Heart left ventricle (tissue), 16 donors: ENCODE results near the gene SNORC. TPM values are rescaled to one million over a fixed set of nuclear protein-coding genes. Genes with fewer than 3 reads are reported as not detected.

Source experiments
- ATAC-seq, 4 donors: fragments of 200-7000 bp; cut with Tn5 transposase; one replicate each; pipeline ENCODE4 v1.9.1; 2020 to 2022; ENCODE audit warnings: moderate library complexity in 4 of 4, mild to moderate bottlenecking in 3 of 4, moderate number of reproducible peaks in 1 of 4
- DNase-seq, 5 donors: peaks; one replicate each; pipeline ENCODE4 v3.0.0-alpha.2; 2020
- H3K27ac ChIP-seq, 12 donors: fragments of 200-600 bp; sonication (generic) in 4 of 12; one replicate each; pipeline versions ENCODE4 v1.5.0 to v1.8.0; 2016 to 2022; ENCODE audit warnings: mild to moderate bottlenecking in 2 of 12
- H3K27me3 ChIP-seq, 9 donors: fragments of 200-600 bp; sonication (generic) in 2 of 9; one replicate each; pipeline versions ENCODE4 v1.5.1 to v1.8.0; 2016 to 2022; ENCODE audit warnings: mild to moderate bottlenecking in 3 of 9
- H3K36me3 ChIP-seq, 9 donors: fragments of 200-600 bp; sonication (generic) in 2 of 9; one replicate each; pipeline versions ENCODE4 v1.5.0 to v1.8.0; 2018 to 2022; ENCODE audit warnings: mild to moderate bottlenecking in 2 of 9
- H3K4me1 ChIP-seq, 12 donors: fragments of 200-600 bp; sonication (generic) in 4 of 12; one replicate each; pipeline versions ENCODE4 v1.5.0 to v1.8.0; 2016 to 2022; ENCODE audit warnings: mild to moderate bottlenecking in 3 of 12
- H3K4me3 ChIP-seq, 12 donors: fragments of 200-600 bp; sonication (generic) in 4 of 12; one replicate each; pipeline versions ENCODE4 v1.5.0 to v1.8.0; 2017 to 2022; ENCODE audit warnings: mild to moderate bottlenecking in 9 of 12, moderate library complexity in 4 of 12
- H3K9me3 ChIP-seq, 12 donors: fragments of 200-600 bp; sonication (generic) in 4 of 12; one replicate each; pipeline versions ENCODE4 v1.5.0 to v1.8.0; 2016 to 2022; ENCODE audit warnings: mild to moderate bottlenecking in 1 of 12
- POLR2A ChIP-seq, 2 donors: fragments of 450-650 bp; IDR thresholded peaks; one replicate each; pipeline ENCODE4 v1.6.1; 2017; ENCODE audit warnings: antibody characterized with exemption in 2 of 2, mild to moderate bottlenecking in 2 of 2, moderate library complexity in 2 of 2
- WGBS, 4 donors: extraction: QIAGEN DNeasy Blood & Tissue Kit in 2 of 4; methylation state at CpG; one replicate each; pipeline versions ENCODE4 v1.1.5 to v1.1.7; 2013 to 2018; 5-methylcytosine and 5-hydroxymethylcytosine counted together
- intact Hi-C, 10 donors: fragments of 100-400 bp; cut with DNase I; formaldehyde crosslinking; loops; one replicate each; pipeline versions ENCODE4 v1.11.1 to v1.14.2; 2022
- polyA plus RNA-seq, 2 donors: library from polyadenylated mRNA; stranded (reverse); fragments of 200-250 nt; gene quantifications; one replicate each; pipeline ENCODE4 v1.2.3, GENCODE V29; 2013
- total RNA-seq, 9 donors: library from RNA; depleted of rRNA in 2 of 9; stranded (reverse); fragments of >200 nt in 2 of 9; fragmentation: NEBNext Ultra II Directional in 3 of 9; extraction: Animal tissue kit (Norgen Biotek cat#: 25700) in 3 of 9; gene quantifications; one replicate each; pipeline versions ENCODE4 v1.1.0 to v1.2.4, GENCODE V29; 2016 to 2023
- TF ChIP-seq, protein P1 (sequence below), 12 donors: fragments of 200-600 bp; sonication (generic) in 4 of 12; IDR thresholded peaks; one replicate each; pipeline versions ENCODE4 v1.5.0 to v1.8.0; 2018 to 2022; ENCODE audit warnings: antibody characterized with exemption in 12 of 12, mild to moderate bottlenecking in 5 of 12
- donor health status: ischemic (EF 13 %, LVEDD 7.1; RV severe dilation, severe dysfunction).
- donor health status: healthy with polysubstance abuse.
- donor health status: DM: no; HTN: yes; CAD: no.
- donor health status: DM: no; HTN: no; CAD: no.
- donor health status: ischemic (EF 25% LVEDD 6.9; RV normal size, moderate dysfunction).
- donor health status: ischemic (EF 25% LVEDD 5.7; RV mildly dilated, moderate dysfunction).
- donor health status: healthy.
- donor health status: DM: yes; HTN: yes; CAD: no.
- donor health status: ischemic (EF 35%, LVEDD 5.7; RV mildly dilated, moderate dysfunction).
- donor health status: nonischemic (EF 11% LVEDD 7.7; RV severe dilation, severe dysfunction).
- donor health status: DM: yes; HTN: yes; CAD: no.
- donor health status: PGD.
- donor health status: ischemic (EF 29% LVEDD 5.4; RV normal size, mild dysfunction).
- donor health status: nonischemic (EF 23%, LVEDD 6.1; RV moderate dilation, normal function).

Gene SNORC
- total and polyA plus RNA-seq, 11 donors: 0.38 to 2.9 (median 0.74) TPM

GRCh38 chr2:232835687-232836208 lies 34.3 kb upstream of the SNORC start:
- 41 to 53% (median 47%) methylated on average over 14 of the region's 14 CpGs for WGBS, 4 donors
- H3K27ac ChIP-seq: peak overlapping the region in 1 of 12 donors; percentile 30

DNA sequence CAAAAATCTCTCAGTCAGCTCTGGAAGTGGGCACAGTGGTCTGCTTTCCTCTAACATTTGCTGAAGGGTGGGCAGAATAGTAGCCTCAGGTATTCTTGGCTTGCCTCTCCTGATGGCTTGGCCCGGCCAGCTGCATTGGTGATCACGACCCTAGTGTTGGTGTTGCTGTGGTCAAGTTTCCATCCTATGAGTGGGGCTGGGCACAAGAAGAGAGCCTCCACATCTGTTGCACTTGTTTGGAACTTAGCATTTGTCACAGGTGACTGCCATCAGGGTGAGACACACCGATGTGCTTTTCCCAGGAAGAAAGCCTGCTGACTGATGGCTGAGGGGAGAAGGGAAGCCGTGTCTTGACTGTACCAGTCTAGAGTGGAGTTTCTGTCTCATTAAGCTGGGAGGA lies 33.1 kb upstream of the SNORC start:
- Histone ChIP-seq H3K4me3 (no peak overlapping the region), H3K9me3 (no peaks in the 10 kb centered on the region), H3K27me3 (no peaks in the 10 kb centered on the region), H3K4me1 (peaks cover 0 to 43% (median 27%) of the 10 kb centered on the region in 12 donors), H3K27ac (no peak overlapping the region), H3K36me3 (peaks cover 0 to 91% (median 77%) of the 10 kb centered on the region in 9 donors)
- intact Hi-C loops: loop anchor here in 1 of 10 donors (10.0 kb wide), 1 partner anchor 232 kb away; no protein-coding TSS in a partner anchor
- TF ChIP-seq POLR2A (IDR thresholded peaks at IDR 0.05): no peak
- TF ChIP-seq, protein P1, sequence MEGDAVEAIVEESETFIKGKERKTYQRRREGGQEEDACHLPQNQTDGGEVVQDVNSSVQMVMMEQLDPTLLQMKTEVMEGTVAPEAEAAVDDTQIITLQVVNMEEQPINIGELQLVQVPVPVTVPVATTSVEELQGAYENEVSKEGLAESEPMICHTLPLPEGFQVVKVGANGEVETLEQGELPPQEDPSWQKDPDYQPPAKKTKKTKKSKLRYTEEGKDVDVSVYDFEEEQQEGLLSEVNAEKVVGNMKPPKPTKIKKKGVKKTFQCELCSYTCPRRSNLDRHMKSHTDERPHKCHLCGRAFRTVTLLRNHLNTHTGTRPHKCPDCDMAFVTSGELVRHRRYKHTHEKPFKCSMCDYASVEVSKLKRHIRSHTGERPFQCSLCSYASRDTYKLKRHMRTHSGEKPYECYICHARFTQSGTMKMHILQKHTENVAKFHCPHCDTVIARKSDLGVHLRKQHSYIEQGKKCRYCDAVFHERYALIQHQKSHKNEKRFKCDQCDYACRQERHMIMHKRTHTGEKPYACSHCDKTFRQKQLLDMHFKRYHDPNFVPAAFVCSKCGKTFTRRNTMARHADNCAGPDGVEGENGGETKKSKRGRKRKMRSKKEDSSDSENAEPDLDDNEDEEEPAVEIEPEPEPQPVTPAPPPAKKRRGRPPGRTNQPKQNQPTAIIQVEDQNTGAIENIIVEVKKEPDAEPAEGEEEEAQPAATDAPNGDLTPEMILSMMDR (IDR thresholded peaks at IDR 0.05): no peak
- ATAC-seq (no peak), DNase-seq (no peak)
- WGBS, 4 donors: 90 to 96% (median 92%) methylated on average over 4 of the region's 4 CpGs

More at GRCh38 chr2:232835687-232836208, 34.3 kb upstream of the SNORC start:
- H3K4me3 ChIP-seq: no peak overlapping the region
- peak in 1 of 5 donors; percentile 31 for DNase-seq
- intact Hi-C loops: loop anchor here in 1 of 10 donors (10.0 kb wide), 1 partner anchor 231 kb away; no protein-coding TSS in a partner anchor
- peaks cover 0 to 43% (median 27%) of the 10 kb centered on the region in 12 donors for H3K4me1 ChIP-seq
- TF ChIP-seq POLR2A (IDR thresholded peaks at IDR 0.05): no peak
- TF ChIP-seq, protein P1 (IDR thresholded peaks at IDR 0.05): no peak
- peak; percentile 63 to 78 (median 66) for ATAC-seq
- H3K9me3 ChIP-seq: no peaks in the 10 kb centered on the region
- H3K27me3 ChIP-seq: no peaks in the 10 kb centered on the region
- peaks cover 0 to 91% (median 75%) of the 10 kb centered on the region in 9 donors for H3K36me3 ChIP-seq

DNA sequence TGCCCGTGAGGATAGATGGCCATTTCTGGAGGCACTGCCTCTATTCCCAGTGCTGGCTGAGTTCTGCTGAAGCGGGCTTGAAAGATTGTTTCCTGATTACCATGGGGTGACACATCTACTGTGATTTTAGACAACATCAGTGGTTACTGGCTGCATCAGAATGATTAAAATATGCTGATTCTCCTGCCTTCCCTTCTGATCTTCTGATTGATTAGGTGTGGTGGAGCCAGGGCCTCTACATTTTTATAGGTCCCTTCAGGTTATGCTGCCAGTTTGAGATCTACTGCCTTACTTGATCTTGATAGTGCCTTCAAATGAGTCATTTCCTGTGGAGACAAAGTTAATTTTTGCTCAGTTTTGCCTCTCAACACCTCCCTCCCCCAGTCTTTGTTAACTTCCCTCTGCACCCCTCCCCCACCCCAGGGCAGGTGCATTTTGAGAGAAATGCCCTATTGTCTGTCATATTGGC lies 31.6 kb upstream of the SNORC start:
- ATAC-seq (peak in 2 of 4 donors; percentile 17 to 21), DNase-seq (no peak)
- intact Hi-C loops: loop anchor here in 1 of 10 donors (10.0 kb wide), 1 partner anchor 234 kb away; no protein-coding TSS in a partner anchor
- 57 to 65% (median 60%) methylated on average over 2 of the region's 2 CpGs for WGBS, 4 donors
- Histone ChIP-seq H3K36me3 (peaks cover 0 to 87% (median 71%) of the 10 kb centered on the region in 9 donors), H3K4me3 (no peak overlapping the region), H3K4me1 (peaks cover 0 to 41% (median 27%) of the 10 kb centered on the region in 12 donors), H3K9me3 (no peaks in the 10 kb centered on the region), H3K27me3 (no peaks in the 10 kb centered on the region), H3K27ac (peak overlapping the region in 1 of 12 donors; percentile 72)
- no peak for TF ChIP-seq POLR2A (IDR thresholded peaks at IDR 0.05)
- TF ChIP-seq, protein P1 (IDR thresholded peaks at IDR 0.05): no peak

GRCh38 chr2:232839411-232840079 lies 30.5 kb upstream of the SNORC start:
- H3K9me3 ChIP-seq: no peaks in the 10 kb centered on the region
- intact Hi-C loops: loop anchor here in 1 of 10 donors (10.0 kb wide), 1 partner anchor 235 kb away; no protein-coding TSS in a partner anchor
- peak overlapping the region in 1 of 12 donors; percentile 72 for H3K27ac ChIP-seq
- ATAC-seq (peak in 3 of 4 donors; percentile 35 to 44 (median 37)), DNase-seq (peak in 4 of 5 donors; percentile 46 to 62 (median 52))
- H3K27me3 ChIP-seq: no peaks in the 10 kb centered on the region
- peaks cover 0 to 36% (median 27%) of the 10 kb centered on the region in 12 donors for H3K4me1 ChIP-seq
- peaks cover 0 to 87% (median 69%) of the 10 kb centered on the region in 9 donors for H3K36me3 ChIP-seq
- 23 to 30% (median 27%) methylated on average over 9 of the region's 9 CpGs for WGBS, 4 donors
- TF ChIP-seq, protein P1 (IDR thresholded peaks at IDR 0.05): no peak
- no peak for TF ChIP-seq POLR2A (IDR thresholded peaks at IDR 0.05)
- no peak overlapping the region for H3K4me3 ChIP-seq
